Duodenal mucosa (tissue), 2 donors: ENCODE results near the gene DNAH14.
"Not testable (repeated sequence)": the region's sequence is repeated elsewhere in the genome, so short reads cannot be mapped to it uniquely, and the experiment has no call there.

Source experiments
- H3K27ac ChIP-seq: one replicate; pipeline ENCODE4 v1.7.0; 2013; ENCODE audit warnings: low read depth, low read length
- H3K27me3 ChIP-seq, 2 donors: one replicate each; pipeline ENCODE4 v1.7.0; 2013; ENCODE audit warnings: low read length in 2 of 2, control low read depth in 1 of 2; ENCODE audit not compliant: insufficient read depth in 2 of 2, control insufficient read depth in 1 of 2
- H3K36me3 ChIP-seq, 2 donors: one replicate each; pipeline ENCODE4 v1.7.0; 2013; ENCODE audit warnings: low read length in 2 of 2, control low read depth in 1 of 2; ENCODE audit not compliant: insufficient read depth in 2 of 2, control insufficient read depth in 1 of 2
- H3K4me1 ChIP-seq, 2 donors: one replicate each; pipeline ENCODE4 v1.7.0; 2013; ENCODE audit warnings: low read length in 2 of 2, control low read depth in 1 of 2; ENCODE audit not compliant: insufficient read depth in 2 of 2, control insufficient read depth in 1 of 2
- H3K4me3 ChIP-seq, 2 donors: one replicate each; pipeline ENCODE4 v1.7.0; 2013; ENCODE audit warnings: low read length in 2 of 2, low read depth in 1 of 2
- H3K9ac ChIP-seq, 2 donors: one replicate each; pipeline ENCODE4 v1.7.0; 2013; ENCODE audit warnings: low read length in 2 of 2, low read depth in 1 of 2
- H3K9me3 ChIP-seq, 2 donors: one replicate each; pipeline ENCODE4 v1.7.0; 2013; ENCODE audit warnings: low read length in 2 of 2, control low read depth in 1 of 2; ENCODE audit not compliant: control insufficient read depth in 1 of 2

DNAH14 gene

GRCh38 chr1:225260319-225260718 lies 330.8 kb downstream of the DNAH14 start:
- Histone ChIP-seq H3K27ac (no peak overlapping the region), H3K27me3 (no peaks in the 10 kb centered on the region), H3K9me3 (no peaks in the 10 kb centered on the region), H3K36me3 (no peaks in the 10 kb centered on the region), H3K4me1 (no peaks in the 10 kb centered on the region), H3K9ac (no peak overlapping the region), H3K4me3 (no peak overlapping the region)

- Histone ChIP-seq H3K9ac (no peak overlapping the region), H3K27ac (no peak overlapping the region), H3K27me3 (no peaks in the 10 kb centered on the region)
Measured at GRCh38 chr1:225277445-225277844, 348.0 kb downstream of the DNAH14 start.

GRCh38 chr1:225280563-225280962 lies 351.1 kb downstream of the DNAH14 start:
- Histone ChIP-seq H3K4me3 (no peak overlapping the region), H3K27ac (no peak overlapping the region), H3K27me3 (no peaks in the 10 kb centered on the region), H3K4me1 (no peaks in the 10 kb centered on the region), H3K9me3 (peaks cover 0 to 5% of the 10 kb centered on the region in 2 donors), H3K9ac (no peak overlapping the region), H3K36me3 (no peaks in the 10 kb centered on the region)

More at GRCh38 chr1:225277445-225277844, 348.0 kb downstream of the DNAH14 start:
- Histone ChIP-seq H3K4me1 (no peaks in the 10 kb centered on the region), H3K4me3 (no peak overlapping the region), H3K9me3 (peaks cover 0 to 5% of the 10 kb centered on the region in 2 donors), H3K36me3 (no peaks in the 10 kb centered on the region)

- no peak overlapping the region for H3K4me3 ChIP-seq
- H3K27ac ChIP-seq: no peak overlapping the region
- no peaks in the 10 kb centered on the region for H3K36me3 ChIP-seq
- no peaks in the 10 kb centered on the region for H3K4me1 ChIP-seq
- H3K27me3 ChIP-seq: no peaks in the 10 kb centered on the region
- peaks cover 2 to 13% of the 10 kb centered on the region in 2 donors for H3K9me3 ChIP-seq
- H3K9ac ChIP-seq: no peak overlapping the region
Measured at GRCh38 chr1:225290244-225290643, 360.8 kb downstream of the DNAH14 start.

- Histone ChIP-seq H3K27ac (no peak overlapping the region), H3K4me3 (no peak overlapping the region), H3K9ac (no peak overlapping the region), H3K36me3 (no peaks in the 10 kb centered on the region), H3K9me3 (no peaks in the 10 kb centered on the region), H3K4me1 (no peaks in the 10 kb centered on the region), H3K27me3 (no peaks in the 10 kb centered on the region)
Measured at GRCh38 chr1:225299624-225300023, 370.1 kb downstream of the DNAH14 start.

GRCh38 chr1:225300381-225300780 lies 370.9 kb downstream of the DNAH14 start:
- Histone ChIP-seq H3K27me3 (no peaks in the 10 kb centered on the region), H3K36me3 (no peaks in the 10 kb centered on the region), H3K9me3 (no peaks in the 10 kb centered on the region), H3K9ac (no peak overlapping the region), H3K27ac (no peak overlapping the region), H3K4me1 (no peaks in the 10 kb centered on the region), H3K4me3 (no peak overlapping the region)

GRCh38 chr1:225304996-225305395 lies 375.5 kb downstream of the DNAH14 start:
- Histone ChIP-seq H3K36me3 (no peaks in the 10 kb centered on the region), H3K9ac (no peak overlapping the region), H3K9me3 (no peaks in the 10 kb centered on the region), H3K27me3 (no peaks in the 10 kb centered on the region), H3K4me3 (no peak overlapping the region), H3K27ac (no peak overlapping the region), H3K4me1 (no peaks in the 10 kb centered on the region)

- not testable (repeated sequence) for H3K27me3 ChIP-seq, H3K9ac ChIP-seq, H3K4me1 ChIP-seq, H3K27ac ChIP-seq, H3K4me3 ChIP-seq, H3K9me3 ChIP-seq, H3K36me3 ChIP-seq
Measured at GRCh38 chr1:225310544-225310943, 381.1 kb downstream of the DNAH14 start.

- H3K27me3 ChIP-seq: no peaks in the 10 kb centered on the region
- no peak overlapping the region for H3K27ac ChIP-seq
- no peaks in the 10 kb centered on the region for H3K36me3 ChIP-seq
- no peak overlapping the region for H3K4me3 ChIP-seq
- H3K9me3 ChIP-seq: no peaks in the 10 kb centered on the region
- H3K4me1 ChIP-seq: peaks cover 0 to 5% of the 10 kb centered on the region in 2 donors
- no peak overlapping the region for H3K9ac ChIP-seq
Measured at GRCh38 chr1:225318706-225319575, 389.5 kb downstream of the DNAH14 start.

GRCh38 chr1:225319871-225320270 lies 390.4 kb downstream of the DNAH14 start:
- H3K9ac ChIP-seq: no peak overlapping the region
- H3K36me3 ChIP-seq: no peaks in the 10 kb centered on the region
- no peaks in the 10 kb centered on the region for H3K9me3 ChIP-seq
- no peak overlapping the region for H3K27ac ChIP-seq
- H3K4me1 ChIP-seq: peaks cover 0 to 5% of the 10 kb centered on the region in 2 donors
- no peaks in the 10 kb centered on the region for H3K27me3 ChIP-seq
- H3K4me3 ChIP-seq: no peak overlapping the region
